ENCODE measurements around the gene NOC2L.

- TF ChIP-seq CTCF (IDR thresholded peaks at IDR 0.05), result no peak
- TF ChIP-seq POLR2A (IDR thresholded peaks at IDR 0.05), result no peak
- TF ChIP-seq EP300 (IDR thresholded peaks at IDR 0.05), result no peak
Observed at GRCh38 chr1:947958-948357, 11.1 kb downstream of the NOC2L start.

Data from ovary (tissue), 3 donors.